ENCODE data around the gene MALT1. TPM values are rescaled to one million over a fixed set of nuclear protein-coding genes. Genes with fewer than 3 reads are reported as not detected.

The MALT1 gene
- polyA plus RNA-seq, 3 donors, result 18.3 to 24.9 (median 23.8) TPM

DNA sequence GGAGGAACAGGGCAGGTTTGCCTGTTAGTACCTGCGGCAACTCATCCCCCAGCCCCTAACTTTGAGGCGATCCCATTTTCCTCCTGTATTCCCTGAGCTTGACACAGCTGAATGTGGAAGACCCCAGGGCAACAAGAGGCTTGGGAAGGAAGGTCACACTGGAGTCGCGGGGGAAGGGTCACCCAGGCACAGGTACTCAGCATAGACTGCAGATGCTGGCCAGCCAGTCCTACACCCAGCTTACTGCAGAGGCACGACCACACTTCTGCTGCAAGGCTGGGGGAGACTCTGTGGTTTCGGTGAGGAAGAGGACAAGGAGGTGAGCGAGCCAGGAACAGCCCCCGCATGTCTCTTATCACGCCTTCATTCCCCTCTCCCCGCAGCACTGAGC, 91.5 kb downstream of the MALT1 start:
- Histone ChIP-seq H3K9me3 (replicated peaks in 1 of 2; ENCODE audit: control insufficient read depth in 1 of 2, insufficient read depth in 1 of 2, low read length in 2 of 2) (no peaks in the 10 kb centered on the region), H3K27ac (ENCODE audit: low read depth in 1 of 2, low read length in 2 of 2) (no peak overlapping the region), H3K9ac (ENCODE audit: insufficient read depth, low read length, poor library complexity, severe bottlenecking) (no peak overlapping the region), H4K20me1 (ENCODE audit: insufficient read depth, low read length) (no peaks in the 10 kb centered on the region), H3K4me1 (ENCODE audit: control insufficient read depth in 1 of 2, insufficient read depth in 2 of 2, low read length in 2 of 2) (no peaks in the 10 kb centered on the region), H3K36me3 (replicated peaks in 1 of 2; ENCODE audit: control insufficient read depth in 1 of 2, insufficient read depth in 2 of 2, low read length in 2 of 2) (no peaks in the 10 kb centered on the region), H2AFZ (ENCODE audit: insufficient read depth, low read depth, low read length, poor library complexity, severe bottlenecking) (no peak overlapping the region), H3K4me2 (replicated peaks; ENCODE audit: extremely low read depth, low read length, poor library complexity, severe bottlenecking) (no peak overlapping the region), H3K4me3 (replicated peaks in 1 of 3; ENCODE audit: low read depth in 2 of 3, low read length in 3 of 3) (no peak overlapping the region), H3K27me3 (ENCODE audit: control insufficient read depth in 2 of 2, insufficient read depth in 2 of 2, low read length in 2 of 2) (peaks cover 0 to 9% of the 10 kb centered on the region in 2 donors), H3K79me2 (ENCODE audit: insufficient read depth, low read length) (no peaks in the 10 kb centered on the region)
- no peaks in the 10 kb centered on the region for H3K36me3 Mint-ChIP-seq
- H3K9me3 Mint-ChIP-seq, result peaks cover 0 to 3% (median 0%) of the 10 kb centered on the region in 7 donors
- WGBS (ENCODE audit: insufficient coverage), result 88% methylated on average over 4 of the region's 10 CpGs
- TF ChIP-seq, protein P1, sequence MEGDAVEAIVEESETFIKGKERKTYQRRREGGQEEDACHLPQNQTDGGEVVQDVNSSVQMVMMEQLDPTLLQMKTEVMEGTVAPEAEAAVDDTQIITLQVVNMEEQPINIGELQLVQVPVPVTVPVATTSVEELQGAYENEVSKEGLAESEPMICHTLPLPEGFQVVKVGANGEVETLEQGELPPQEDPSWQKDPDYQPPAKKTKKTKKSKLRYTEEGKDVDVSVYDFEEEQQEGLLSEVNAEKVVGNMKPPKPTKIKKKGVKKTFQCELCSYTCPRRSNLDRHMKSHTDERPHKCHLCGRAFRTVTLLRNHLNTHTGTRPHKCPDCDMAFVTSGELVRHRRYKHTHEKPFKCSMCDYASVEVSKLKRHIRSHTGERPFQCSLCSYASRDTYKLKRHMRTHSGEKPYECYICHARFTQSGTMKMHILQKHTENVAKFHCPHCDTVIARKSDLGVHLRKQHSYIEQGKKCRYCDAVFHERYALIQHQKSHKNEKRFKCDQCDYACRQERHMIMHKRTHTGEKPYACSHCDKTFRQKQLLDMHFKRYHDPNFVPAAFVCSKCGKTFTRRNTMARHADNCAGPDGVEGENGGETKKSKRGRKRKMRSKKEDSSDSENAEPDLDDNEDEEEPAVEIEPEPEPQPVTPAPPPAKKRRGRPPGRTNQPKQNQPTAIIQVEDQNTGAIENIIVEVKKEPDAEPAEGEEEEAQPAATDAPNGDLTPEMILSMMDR (IDR thresholded peaks at IDR 0.05), result no peak
- H3K4me1 Mint-ChIP-seq, result peaks cover 5% of the 10 kb centered on the region
- intact Hi-C loops (cut with micrococcal nuclease), result loop anchor here (5.0 to 10.0 kb wide), 3 partner anchors 238 to 270 kb away; no protein-coding TSS in a partner anchor
- peak overlapping the region in 1 of 7 donors; percentile 57 for H3K27ac Mint-ChIP-seq
- H3K4me3 Mint-ChIP-seq, result no peak overlapping the region
- no peak for DNase-seq
- peaks cover 19 to 47% (median 22%) of the 10 kb centered on the region in 3 donors for H3K27me3 Mint-ChIP-seq (ENCODE audit: low read depth in 3 of 3)

DNA sequence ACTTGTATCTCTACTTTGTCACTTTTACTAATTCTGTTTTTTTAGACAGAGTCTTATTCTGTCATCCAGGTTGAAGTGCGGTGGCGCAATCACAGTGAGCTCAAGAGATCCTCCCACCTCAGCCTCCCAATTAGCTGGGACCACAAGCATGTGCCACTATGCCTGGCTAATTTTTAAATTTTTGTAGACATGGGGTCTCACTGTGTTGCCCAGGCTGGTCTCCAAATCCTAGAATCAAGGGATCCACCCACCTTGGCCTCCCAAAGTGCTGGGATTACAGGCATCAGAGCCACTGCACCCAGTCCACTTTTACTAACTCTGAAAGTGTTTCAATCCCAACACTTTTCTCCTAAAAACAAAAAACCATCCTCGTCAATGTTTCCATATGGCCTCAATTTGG, 94.9 kb downstream of the MALT1 start:
- intact Hi-C loops (cut with micrococcal nuclease), result loop anchor here (10.0 kb wide), 1 partner anchor 241 kb away; no protein-coding TSS in a partner anchor
- Mint-ChIP-seq H3K27me3 (ENCODE audit: low read depth in 3 of 3) (peaks cover 28 to 66% (median 30%) of the 10 kb centered on the region in 3 donors), H3K36me3 (no peaks in the 10 kb centered on the region), H3K9me3 (peaks cover 0 to 3% (median 0%) of the 10 kb centered on the region in 7 donors), H3K27ac (no peak overlapping the region), H3K4me1 (peaks cover 14% of the 10 kb centered on the region), H3K4me3 (no peak overlapping the region)
- no peaks in the 10 kb centered on the region for H3K36me3 ChIP-seq (replicated peaks in 1 of 2; ENCODE audit: control insufficient read depth in 1 of 2, insufficient read depth in 2 of 2, low read length in 2 of 2)
- H3K4me2 ChIP-seq (replicated peaks; ENCODE audit: extremely low read depth, low read length, poor library complexity, severe bottlenecking), result no peak overlapping the region
- H3K27ac ChIP-seq (ENCODE audit: low read depth in 1 of 2, low read length in 2 of 2), result no peak overlapping the region
- H2AFZ ChIP-seq (ENCODE audit: insufficient read depth, low read depth, low read length, poor library complexity, severe bottlenecking), result no peak overlapping the region
- no peak overlapping the region for H3K4me3 ChIP-seq (replicated peaks in 1 of 3; ENCODE audit: low read depth in 2 of 3, low read length in 3 of 3)
- no peak for DNase-seq
- H3K9me3 ChIP-seq (replicated peaks in 1 of 2; ENCODE audit: control insufficient read depth in 1 of 2, insufficient read depth in 1 of 2, low read length in 2 of 2), result no peaks in the 10 kb centered on the region
- H3K4me1 ChIP-seq (ENCODE audit: control insufficient read depth in 1 of 2, insufficient read depth in 2 of 2, low read length in 2 of 2), result peaks cover 0 to 4% of the 10 kb centered on the region in 2 donors
- peaks cover 0 to 28% of the 10 kb centered on the region in 2 donors for H3K27me3 ChIP-seq (ENCODE audit: control insufficient read depth in 2 of 2, insufficient read depth in 2 of 2, low read length in 2 of 2)
- TF ChIP-seq, protein P1 (IDR thresholded peaks at IDR 0.05), result no peak
- H3K79me2 ChIP-seq (ENCODE audit: insufficient read depth, low read length), result no peaks in the 10 kb centered on the region
- H4K20me1 ChIP-seq (ENCODE audit: insufficient read depth, low read length), result no peaks in the 10 kb centered on the region
- WGBS (ENCODE audit: insufficient coverage), result 92% methylated on average over 1 of the region's 3 CpGs
- H3K9ac ChIP-seq (ENCODE audit: insufficient read depth, low read length, poor library complexity, severe bottlenecking), result no peak overlapping the region

Measured in CD14-positive monocyte (primary cell).